Large intestine (tissue), 3 donors: ENCODE data around the gene NME7. TPM values are rescaled to one million over a fixed set of nuclear protein-coding genes. Genes with fewer than 3 reads are reported as not detected.

Experiments
- DNase-seq, 2 donors: peaks; one replicate each; pipeline versions ENCODE4 v3.0.0 to v3.0.0-alpha.2; 2013
- H3K27ac ChIP-seq: one replicate; pipeline ENCODE4 v1.5.1; 2013; ENCODE audit warnings: low read length
- H3K27me3 ChIP-seq: 2 replicates; pipeline ENCODE4 v1.6.1; 2013; ENCODE audit warnings: low read length; ENCODE audit not compliant: control insufficient read depth, insufficient read depth
- H3K36me3 ChIP-seq: 2 replicates; pipeline ENCODE4 v1.6.1; 2013; ENCODE audit warnings: low read length; ENCODE audit not compliant: control insufficient read depth, insufficient read depth
- H3K4me1 ChIP-seq: one replicate; pipeline ENCODE4 v1.6.1; 2013; ENCODE audit warnings: low read length; ENCODE audit not compliant: control insufficient read depth, insufficient read depth
- H3K4me3 ChIP-seq: one replicate; pipeline ENCODE4 v1.5.1; 2013; ENCODE audit warnings: low read length
- H3K9me3 ChIP-seq: one replicate; pipeline ENCODE4 v1.6.1; 2013; ENCODE audit warnings: mild to moderate bottlenecking, low read depth, low read length, moderate library complexity; ENCODE audit not compliant: control insufficient read depth
- WGBS: methylation state at CpG from one replicate; pipeline ENCODE4 v1.1.5; 2013; ENCODE audit warnings: low lambda C conversion rate; ENCODE audit not compliant: insufficient coverage; 5-methylcytosine and 5-hydroxymethylcytosine counted together
- polyA plus RNA-seq: library from polyadenylated mRNA; unstranded; fragments of 120-200 nt; gene quantifications from one replicate; pipeline ENCODE4 v1.2.1, GENCODE V29; 2013

The NME7 gene
- polyA plus RNA-seq, 1 donor, result 24.2 TPM

DNA sequence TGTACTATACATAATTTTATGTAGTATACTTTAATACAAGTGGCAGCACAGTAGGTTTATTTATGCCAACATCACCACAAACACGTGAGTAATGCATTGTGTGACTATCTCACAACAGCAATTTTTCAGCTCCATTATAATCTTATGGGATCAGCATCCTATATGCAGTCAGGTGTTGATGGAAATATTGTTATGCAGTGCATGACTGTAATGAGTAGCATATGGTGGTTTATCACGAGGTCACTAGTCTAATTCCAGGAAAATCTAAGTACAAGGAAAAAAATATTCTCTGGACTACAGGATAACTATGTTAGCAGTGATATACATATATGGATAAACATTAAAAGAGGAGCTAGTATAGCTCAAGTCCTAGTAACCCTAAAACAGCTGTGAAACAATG is 192.1 kb downstream of the NME7 start:
- 100% methylated on average over 1 of the region's 2 CpGs for WGBS
- H3K4me3 ChIP-seq, result no peak overlapping the region
- no peak for DNase-seq
- H3K4me1 ChIP-seq, result no peaks in the 10 kb centered on the region
- H3K9me3 ChIP-seq, result no peaks in the 10 kb centered on the region
- H3K27me3 ChIP-seq, result no peaks in the 10 kb centered on the region
- no peak overlapping the region for H3K27ac ChIP-seq
- no peaks in the 10 kb centered on the region for H3K36me3 ChIP-seq

DNA sequence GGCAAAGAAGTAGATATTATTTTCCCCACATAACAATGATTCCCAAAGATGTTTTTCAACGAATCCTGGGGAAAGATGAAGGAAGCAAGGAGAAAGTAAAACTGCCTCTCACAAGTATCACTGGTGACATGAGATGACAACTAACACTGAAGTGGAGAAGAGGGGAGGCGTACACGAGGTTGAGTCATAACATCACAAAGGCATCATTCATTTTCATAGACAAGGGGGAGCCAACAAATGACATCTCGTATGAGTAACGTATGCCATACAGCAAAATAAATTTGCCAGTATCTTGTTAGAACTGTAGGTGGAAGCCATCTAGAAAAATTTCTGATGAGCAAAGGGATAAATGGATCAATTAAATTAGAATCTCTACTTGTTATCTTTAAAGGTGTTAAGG is 204.5 kb downstream of the NME7 start:
- H3K4me1 ChIP-seq, result peaks cover 9% of the 10 kb centered on the region
- H3K36me3 ChIP-seq, result no peaks in the 10 kb centered on the region
- no peaks in the 10 kb centered on the region for H3K27me3 ChIP-seq
- no peak for DNase-seq
- H3K27ac ChIP-seq, result no peak overlapping the region
- H3K4me3 ChIP-seq, result no peak overlapping the region
- H3K9me3 ChIP-seq, result no peaks in the 10 kb centered on the region
- WGBS, result 100% methylated on average over 1 of the region's 5 CpGs

DNA sequence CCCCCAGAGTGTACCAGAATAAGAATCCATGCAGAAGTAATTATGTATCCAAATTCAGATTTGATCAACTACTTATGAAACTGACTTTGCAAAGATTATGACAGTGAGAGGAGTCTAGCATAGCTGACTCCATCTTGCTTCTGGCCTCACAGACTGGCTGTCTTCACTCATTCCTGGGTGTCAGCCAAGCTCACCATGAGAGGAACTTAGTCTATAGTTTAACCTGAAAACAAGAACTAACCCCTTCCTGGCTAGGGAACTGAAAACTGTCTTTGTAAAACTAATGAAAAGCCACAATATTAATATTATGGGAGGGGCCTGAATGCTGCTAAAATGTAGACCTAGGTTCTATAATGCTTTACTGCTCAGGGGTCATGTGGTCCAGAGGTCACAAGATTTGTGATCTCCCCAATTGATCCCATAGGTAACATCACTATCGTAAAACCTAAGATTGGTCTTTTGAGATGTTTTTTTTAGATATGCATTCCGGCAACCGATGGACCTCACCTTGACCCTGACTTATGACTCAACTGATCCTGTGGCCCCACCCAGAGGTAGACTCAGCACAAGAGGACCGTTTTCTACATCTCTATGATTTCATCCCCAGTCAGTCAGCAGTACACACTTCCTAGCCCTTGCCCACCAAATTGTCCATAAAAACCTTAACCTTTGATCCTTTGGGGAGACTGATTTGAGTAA is 206.0 kb downstream of the NME7 start:
- no CpG with 5 or more reads among the region's 4 CpGs for WGBS
- no peaks in the 10 kb centered on the region for H3K27me3 ChIP-seq
- no peak for DNase-seq
- H3K9me3 ChIP-seq, result no peaks in the 10 kb centered on the region
- peak overlapping the region; percentile 30 for H3K27ac ChIP-seq
- no peak overlapping the region for H3K4me3 ChIP-seq
- H3K4me1 ChIP-seq, result peaks cover 21% of the 10 kb centered on the region
- no peaks in the 10 kb centered on the region for H3K36me3 ChIP-seq

DNA sequence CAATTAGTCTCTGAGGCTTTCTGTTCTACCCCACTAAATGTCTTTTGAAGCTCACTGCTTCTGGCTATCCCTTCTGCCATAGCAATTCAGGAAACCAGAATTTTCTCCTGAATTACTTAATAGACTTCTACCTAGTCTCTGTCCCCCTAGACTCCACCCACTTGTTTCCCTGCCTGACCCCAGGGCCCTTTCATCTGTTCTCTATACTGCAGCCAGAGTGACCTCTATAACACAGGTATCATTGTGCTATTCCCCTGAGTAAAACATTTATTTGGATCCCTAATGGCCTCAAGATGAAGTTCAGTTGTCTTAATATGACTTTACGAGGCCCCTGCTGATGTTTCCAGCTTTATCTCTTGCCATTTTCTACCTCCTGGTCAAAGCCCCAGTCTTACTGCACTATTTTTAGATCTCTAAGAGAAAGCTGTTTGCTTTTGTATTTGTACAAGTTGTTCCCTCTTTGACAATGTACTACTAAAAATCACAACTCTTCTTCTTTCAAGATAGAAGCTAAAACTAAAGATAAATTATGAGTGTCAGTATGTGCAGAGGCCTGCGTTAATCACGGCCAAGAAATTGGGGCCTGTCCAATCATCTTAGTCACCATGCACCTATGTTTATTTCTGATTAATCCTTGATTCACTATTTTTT is 206.6 kb downstream of the NME7 start:
- WGBS, result 61% methylated on average over 3 of the region's 3 CpGs
- Histone ChIP-seq H3K4me1 (peaks cover 26% of the 10 kb centered on the region), H3K27me3 (no peaks in the 10 kb centered on the region), H3K27ac (peak overlapping the region; percentile 30), H3K36me3 (no peaks in the 10 kb centered on the region), H3K9me3 (no peaks in the 10 kb centered on the region), H3K4me3 (no peak overlapping the region)
- peak; percentile 40 to 56 for DNase-seq

DNA sequence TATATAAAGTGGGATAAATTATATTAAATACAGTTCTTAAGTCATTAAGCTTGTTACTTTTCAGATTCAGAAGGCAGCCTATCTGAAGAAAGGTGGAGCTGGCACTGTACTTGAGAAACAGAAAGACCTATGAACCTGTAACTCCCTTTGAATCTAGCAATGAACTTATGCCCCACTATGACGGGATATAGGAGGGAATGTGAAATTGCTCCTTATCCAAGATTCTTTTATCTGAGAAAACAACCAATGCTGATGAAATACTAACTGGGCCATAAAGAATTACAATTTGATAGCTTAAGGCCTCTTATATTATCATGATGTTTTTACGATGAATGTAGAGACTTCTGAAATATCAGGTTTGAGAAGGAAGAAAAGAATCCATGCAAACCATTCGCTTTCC is 211.0 kb downstream of the NME7 start:
- peak overlapping the region; percentile 85 for H3K27ac ChIP-seq
- DNase-seq, result peak; percentile 79 to 89
- no peaks in the 10 kb centered on the region for H3K36me3 ChIP-seq
- H3K9me3 ChIP-seq, result no peaks in the 10 kb centered on the region
- WGBS, result 14% methylated on average over 1 of the region's 3 CpGs
- H3K27me3 ChIP-seq, result no peaks in the 10 kb centered on the region
- peaks cover 45% of the 10 kb centered on the region for H3K4me1 ChIP-seq
- no peak overlapping the region for H3K4me3 ChIP-seq

DNA sequence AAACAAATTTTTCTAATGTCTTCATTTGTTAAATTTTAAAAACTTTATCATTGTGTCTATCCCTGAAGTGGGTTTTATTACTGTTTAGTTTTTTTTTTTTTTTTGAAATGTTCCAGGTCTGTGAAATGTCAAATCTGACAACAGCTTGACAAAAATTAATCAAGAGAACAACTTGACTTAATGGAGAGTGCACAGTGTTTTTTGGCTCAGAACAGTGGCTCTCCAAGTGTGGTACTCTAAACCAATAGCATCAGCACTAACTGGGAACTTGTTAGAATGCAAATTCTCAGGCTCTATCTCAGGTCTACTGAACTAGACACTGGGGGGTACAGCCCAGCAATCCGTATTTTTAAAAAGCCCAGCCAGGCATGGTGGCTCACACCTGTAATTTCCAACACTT is 211.9 kb downstream of the NME7 start:
- Histone ChIP-seq H3K27ac (peak overlapping the region; percentile 85), H3K36me3 (no peaks in the 10 kb centered on the region), H3K9me3 (no peaks in the 10 kb centered on the region), H3K4me1 (peaks cover 47% of the 10 kb centered on the region), H3K4me3 (no peak overlapping the region), H3K27me3 (no peaks in the 10 kb centered on the region)
- DNase-seq, result no peak
- no CpG with 5 or more reads among the region's 1 CpG for WGBS

DNA sequence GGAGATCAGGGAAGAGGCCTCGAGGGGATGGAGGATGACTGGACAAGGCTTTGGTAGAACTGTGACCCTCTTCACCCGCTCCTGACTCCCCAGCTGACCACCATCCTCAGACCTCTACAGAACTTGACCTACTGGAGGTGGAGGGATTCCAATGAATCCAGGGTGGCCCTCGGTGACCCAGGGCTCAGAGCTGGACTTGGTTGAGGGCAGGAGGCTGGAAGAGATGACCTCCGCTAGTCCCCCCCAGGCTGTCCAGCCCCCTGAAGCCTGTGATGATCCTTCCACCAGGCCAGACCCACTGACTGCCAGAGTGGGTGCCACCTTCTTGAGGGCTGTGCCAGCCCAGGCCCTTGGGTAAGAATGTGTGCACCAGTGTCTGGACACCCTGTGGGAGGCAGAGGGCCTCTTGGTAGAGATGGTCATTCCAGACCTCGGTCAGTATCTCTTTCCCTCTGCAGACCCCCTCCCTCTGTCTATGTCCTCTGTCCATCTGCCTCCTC is 216.2 kb downstream of the NME7 start:
- H3K36me3 ChIP-seq, result no peaks in the 10 kb centered on the region
- WGBS, result no CpG with 5 or more reads among the region's 5 CpGs
- DNase-seq, result no peak
- H3K4me1 ChIP-seq, result peaks cover 69% of the 10 kb centered on the region
- no peaks in the 10 kb centered on the region for H3K9me3 ChIP-seq
- no peak overlapping the region for H3K4me3 ChIP-seq
- no peaks in the 10 kb centered on the region for H3K27me3 ChIP-seq
- H3K27ac ChIP-seq, result peak overlapping the region; percentile 77

DNA sequence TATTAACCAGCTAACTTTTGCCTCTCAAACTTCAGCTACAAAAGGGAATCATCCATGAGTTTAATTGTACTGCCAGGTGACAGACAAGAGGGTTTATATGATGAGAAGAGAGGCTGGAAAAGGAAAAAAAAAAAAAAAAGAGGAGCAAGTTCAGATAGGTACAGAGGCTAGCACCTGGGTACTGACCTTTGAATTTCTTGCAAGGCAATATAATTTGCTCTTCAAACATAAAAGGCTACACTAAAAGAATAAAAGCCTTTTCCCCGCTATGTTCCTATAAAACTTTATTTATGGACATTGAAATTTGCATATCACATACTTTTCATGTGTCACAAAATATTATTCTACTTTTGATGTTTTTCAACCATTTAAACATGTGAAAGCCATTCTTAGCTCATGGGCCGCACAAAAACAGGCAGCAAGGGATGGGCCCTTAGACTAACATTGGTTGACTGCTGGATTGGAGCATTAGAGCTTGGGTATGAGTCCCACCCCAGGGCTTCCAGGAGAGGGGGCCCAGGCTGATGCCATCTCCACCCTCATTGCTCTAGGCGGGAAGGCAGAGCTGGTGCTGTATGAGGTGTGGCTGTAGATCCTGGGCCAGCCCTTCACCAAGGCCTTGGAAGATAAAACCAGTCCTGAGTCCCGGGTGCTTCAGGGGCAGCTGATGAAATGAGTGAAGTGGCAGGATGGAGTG is 216.8 kb downstream of the NME7 start:
- Histone ChIP-seq H3K27me3 (no peaks in the 10 kb centered on the region), H3K4me3 (no peak overlapping the region), H3K4me1 (peaks cover 69% of the 10 kb centered on the region), H3K36me3 (no peaks in the 10 kb centered on the region), H3K27ac (peak overlapping the region; percentile 77), H3K9me3 (no peaks in the 10 kb centered on the region)
- WGBS, result 60% methylated on average over 1 of the region's 4 CpGs
- peak; percentile 62 to 84 for DNase-seq

DNA sequence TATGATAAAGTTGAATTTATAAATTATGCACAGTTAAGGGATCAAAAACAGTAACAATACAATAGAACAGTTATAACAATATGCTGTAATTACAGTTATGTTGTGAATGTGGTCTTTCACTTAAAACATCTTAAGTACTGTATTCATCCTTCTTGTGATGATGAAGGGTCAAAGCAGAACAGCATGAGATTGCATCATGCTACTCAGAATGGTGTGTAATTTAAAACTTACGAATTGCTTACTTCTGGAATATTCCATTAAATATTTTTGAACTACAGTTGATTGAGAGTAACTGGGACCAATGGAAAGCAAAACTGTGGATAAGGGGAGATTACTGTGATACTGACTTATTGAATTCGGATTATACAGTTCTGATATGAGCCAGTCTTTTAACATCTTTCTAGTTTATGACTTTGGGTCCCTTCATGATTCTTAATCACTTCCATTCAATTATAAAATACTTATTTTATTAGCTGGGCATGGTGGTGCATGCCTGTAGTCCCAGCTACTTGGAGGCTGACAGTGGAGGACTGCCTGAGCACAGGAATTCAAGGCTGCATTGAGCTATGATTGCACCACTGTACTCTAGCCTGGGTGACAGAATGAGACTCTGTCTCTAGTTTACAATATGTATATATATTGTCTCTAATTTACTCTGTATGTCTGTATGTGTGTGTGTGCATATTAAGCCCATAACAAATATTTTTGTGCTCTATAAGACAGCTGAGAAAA is 217.9 kb downstream of the NME7 start:
- no peaks in the 10 kb centered on the region for H3K27me3 ChIP-seq

More for the DNA sequence above, 217.9 kb downstream of the NME7 start:
- H3K36me3 ChIP-seq, result no peaks in the 10 kb centered on the region
- no peak overlapping the region for H3K4me3 ChIP-seq
- peak overlapping the region; percentile 76 for H3K27ac ChIP-seq
- H3K4me1 ChIP-seq, result peaks cover 67% of the 10 kb centered on the region
- WGBS, result no CpG with 5 or more reads among the region's 2 CpGs
- no peak for DNase-seq
- no peaks in the 10 kb centered on the region for H3K9me3 ChIP-seq
